Caco-2 (cell line): ENCODE results near the gene CARD11. TPM values are rescaled to one million over a fixed set of nuclear protein-coding genes. Genes with fewer than 3 reads are reported as not detected.

Experiments used
- BruUV-seq: library from RNA; stranded (reverse); fragments of 400-500 nt; replicated peaks from 2 replicates; lab custom pipeline; 2021; lab: Mats Ljungman, UMichigan
- CTCF ChIA-PET: fragments of 300-600 bp; sonication (Branson Sonifier 250); formaldehyde crosslinking; loops from one replicate; lab custom pipeline; 2022; ENCODE audit warnings: antibody characterized with exemption; lab: Charles Lee
- POLR2A ChIA-PET: fragments of 300-600 bp; sonication (Branson Sonifier 250); formaldehyde crosslinking; loops from one replicate; lab custom pipeline; 2022; ENCODE audit warnings: antibody characterized with exemption; lab: Charles Lee
- DNase-seq, 2 experiments: peaks; one replicate each; pipeline versions ENCODE4 v3.0.0 to v3.0.0-alpha.2; 2020 to 2022
- H3K27me3 ChIP-seq: replicated peaks from 2 replicates; pipeline ENCODE4 v1.6.0; 2011; ENCODE audit warnings: low read length; ENCODE audit not compliant: control insufficient read depth, insufficient read depth
- H3K36me3 ChIP-seq: 2 replicates; pipeline ENCODE4 v1.5.1; 2011; ENCODE audit warnings: low read length; ENCODE audit not compliant: control insufficient read depth, insufficient read depth
- H3K4me1 ChIP-seq: fragments of 250-450 bp; sonication (Bioruptor Pico); 2 replicates; pipeline ENCODE4 v1.5.1; 2020; ENCODE audit warnings: mild to moderate bottlenecking
- H3K4me3 ChIP-seq: 2 replicates; pipeline ENCODE4 v1.5.1; 2011; ENCODE audit warnings: low read depth, mild to moderate bottlenecking, control low read depth, low read length
- H3K9me3 ChIP-seq: fragments of 250-450 bp; sonication (Bioruptor Pico); 2 replicates; pipeline ENCODE4 v1.5.1; 2020; ENCODE audit warnings: mild to moderate bottlenecking, moderate library complexity
- H3K27ac Mint-ChIP-seq: one replicate; pipeline ENCODE4 v1.8.0; 2022; ENCODE audit warnings: mixed read lengths; ENCODE audit not compliant: unreplicated experiment
- H3K27me3 Mint-ChIP-seq: one replicate; pipeline ENCODE4 v1.8.0; 2022; ENCODE audit warnings: mixed read lengths; ENCODE audit not compliant: insufficient read depth, unreplicated experiment
- H3K36me3 Mint-ChIP-seq: one replicate; pipeline ENCODE4 v1.8.0; 2022; ENCODE audit warnings: mild to moderate bottlenecking, mixed read lengths; ENCODE audit not compliant: insufficient read depth, unreplicated experiment
- H3K4me1 Mint-ChIP-seq: one replicate; pipeline ENCODE4 v1.8.0; 2022; ENCODE audit warnings: low read depth, mixed read lengths; ENCODE audit not compliant: unreplicated experiment
- H3K4me3 Mint-ChIP-seq: one replicate; pipeline ENCODE4 v1.8.0; 2022; ENCODE audit warnings: mild to moderate bottlenecking, moderate library complexity, mixed read lengths; ENCODE audit not compliant: unreplicated experiment
- H3K9me3 Mint-ChIP-seq: one replicate; pipeline ENCODE4 v1.8.0; 2022; ENCODE audit warnings: mixed read lengths; ENCODE audit not compliant: unreplicated experiment
- intact Hi-C: fragments of 100-400 bp; cut with micrococcal nuclease; formaldehyde crosslinking; loops from one replicate; pipeline ENCODE4 v1.10.0; 2022; ENCODE audit not compliant: unreplicated experiment
- total RNA-seq: library from RNA; stranded (reverse); gene quantifications from 2 replicates; pipeline ENCODE4 v1.2.3, GENCODE V29; 2022
- TF ChIP-seq, protein P1 (sequence below), 2 experiments: fragments of 200-600 bp in 1 of 2; IDR thresholded peaks; 1 replicate in 1 of 2; 2 replicates in 1 of 2; pipeline versions ENCODE4 v1.5.1 to v1.8.0; 2011 to 2022; ENCODE audit warnings: antibody characterized with exemption in 1 of 2, control low read depth in 1 of 2, inconsistent platforms in 1 of 2, low read depth in 1 of 2, low read length in 1 of 2, mild to moderate bottlenecking in 1 of 2, moderate library complexity in 1 of 2; ENCODE audit not compliant: insufficient read depth in 1 of 2, severe bottlenecking in 1 of 2, unreplicated experiment in 1 of 2

Gene CARD11
- total RNA-seq, 1 experiment from 2014 or later = 5.4 TPM

GRCh38 chr7:2880051-2880450 lies 163.6 kb downstream of the CARD11 start:
- ChIA-PET CTCF (no interaction called here), POLR2A (no interaction called here)
- H3K9me3 Mint-ChIP-seq = no peaks in the 10 kb centered on the region
- Histone ChIP-seq H3K4me3 (no peak overlapping the region), H3K4me1 (no peaks in the 10 kb centered on the region), H3K36me3 (no peaks in the 10 kb centered on the region), H3K9me3 (no peaks in the 10 kb centered on the region), H3K27me3 (no peaks in the 10 kb centered on the region)
- no peak overlapping the region for H3K27ac Mint-ChIP-seq
- no peaks in the 10 kb centered on the region for H3K36me3 Mint-ChIP-seq
- no TSS peak for BruUV-seq
- H3K27me3 Mint-ChIP-seq = no peaks in the 10 kb centered on the region
- no peak for DNase-seq
- H3K4me3 Mint-ChIP-seq = no peak overlapping the region
- intact Hi-C loops = no loop called here
- H3K4me1 Mint-ChIP-seq = no peaks in the 10 kb centered on the region
- TF ChIP-seq, protein P1, sequence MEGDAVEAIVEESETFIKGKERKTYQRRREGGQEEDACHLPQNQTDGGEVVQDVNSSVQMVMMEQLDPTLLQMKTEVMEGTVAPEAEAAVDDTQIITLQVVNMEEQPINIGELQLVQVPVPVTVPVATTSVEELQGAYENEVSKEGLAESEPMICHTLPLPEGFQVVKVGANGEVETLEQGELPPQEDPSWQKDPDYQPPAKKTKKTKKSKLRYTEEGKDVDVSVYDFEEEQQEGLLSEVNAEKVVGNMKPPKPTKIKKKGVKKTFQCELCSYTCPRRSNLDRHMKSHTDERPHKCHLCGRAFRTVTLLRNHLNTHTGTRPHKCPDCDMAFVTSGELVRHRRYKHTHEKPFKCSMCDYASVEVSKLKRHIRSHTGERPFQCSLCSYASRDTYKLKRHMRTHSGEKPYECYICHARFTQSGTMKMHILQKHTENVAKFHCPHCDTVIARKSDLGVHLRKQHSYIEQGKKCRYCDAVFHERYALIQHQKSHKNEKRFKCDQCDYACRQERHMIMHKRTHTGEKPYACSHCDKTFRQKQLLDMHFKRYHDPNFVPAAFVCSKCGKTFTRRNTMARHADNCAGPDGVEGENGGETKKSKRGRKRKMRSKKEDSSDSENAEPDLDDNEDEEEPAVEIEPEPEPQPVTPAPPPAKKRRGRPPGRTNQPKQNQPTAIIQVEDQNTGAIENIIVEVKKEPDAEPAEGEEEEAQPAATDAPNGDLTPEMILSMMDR (IDR thresholded peaks at IDR 0.05; ENCODE audit: insufficient read depth in 1 of 2, low read depth in 1 of 2, low read length in 1 of 2, severe bottlenecking in 1 of 2, unreplicated experiment in 1 of 2) = no peak

GRCh38 chr7:2879354-2879753 lies 164.3 kb downstream of the CARD11 start:
- Mint-ChIP-seq H3K4me3 (no peak overlapping the region), H3K27me3 (no peaks in the 10 kb centered on the region), H3K4me1 (no peaks in the 10 kb centered on the region), H3K36me3 (no peaks in the 10 kb centered on the region), H3K27ac (no peak overlapping the region), H3K9me3 (no peaks in the 10 kb centered on the region)
- no peaks in the 10 kb centered on the region for H3K36me3 ChIP-seq
- ChIA-PET CTCF (no interaction called here), POLR2A (no interaction called here)
- no peaks in the 10 kb centered on the region for H3K9me3 ChIP-seq
- no TSS peak for BruUV-seq
- TF ChIP-seq, protein P1 (IDR thresholded peaks at IDR 0.05; ENCODE audit: insufficient read depth in 1 of 2, low read depth in 1 of 2, low read length in 1 of 2, severe bottlenecking in 1 of 2, unreplicated experiment in 1 of 2) = no peak
- no peak for DNase-seq
- intact Hi-C loops = no loop called here
- H3K4me3 ChIP-seq = no peak overlapping the region
- no peaks in the 10 kb centered on the region for H3K27me3 ChIP-seq
- H3K4me1 ChIP-seq = no peaks in the 10 kb centered on the region

- no peak overlapping the region for H3K27ac Mint-ChIP-seq
- Histone ChIP-seq H3K27me3 (no peaks in the 10 kb centered on the region), H3K9me3 (no peaks in the 10 kb centered on the region), H3K4me1 (no peaks in the 10 kb centered on the region), H3K36me3 (no peaks in the 10 kb centered on the region), H3K4me3 (no peak overlapping the region)
- TF ChIP-seq, protein P1 (IDR thresholded peaks at IDR 0.05; ENCODE audit: insufficient read depth in 1 of 2, low read depth in 1 of 2, low read length in 1 of 2, severe bottlenecking in 1 of 2, unreplicated experiment in 1 of 2) = no peak
- no TSS peak for BruUV-seq
- POLR2A ChIA-PET = no interaction called here
- no peak for DNase-seq
- H3K4me1 Mint-ChIP-seq = no peaks in the 10 kb centered on the region
- no peaks in the 10 kb centered on the region for H3K27me3 Mint-ChIP-seq
- no peaks in the 10 kb centered on the region for H3K9me3 Mint-ChIP-seq
- no peak overlapping the region for H3K4me3 Mint-ChIP-seq
- intact Hi-C loops = no loop called here
- CTCF ChIA-PET = interaction anchor here (0.6 kb wide), 1 partner anchor 113 kb away, joined by 3 read pairs; no protein-coding TSS in a partner anchor
- H3K36me3 Mint-ChIP-seq = no peaks in the 10 kb centered on the region
Measured at GRCh38 chr7:2878306-2878705, 165.4 kb downstream of the CARD11 start.
